Glutamatergic neuron (in vitro differentiated cells): ENCODE results near the gene SMIM36. TPM values are rescaled to one million over a fixed set of nuclear protein-coding genes. Genes with fewer than 3 reads are reported as not detected.
"Not testable (repeated sequence)": the region's sequence is repeated elsewhere in the genome, so short reads cannot be mapped to it uniquely, and the experiment has no call there.

ENCODE experiments used
- DNase-seq: peaks from one replicate; pipeline ENCODE4 v3.0.0; 2022
- H3K27ac Mint-ChIP-seq: one replicate; pipeline ENCODE4 v1.8.0; 2020; ENCODE audit warnings: mild to moderate bottlenecking, mixed read lengths, inconsistent platforms; ENCODE audit not compliant: unreplicated experiment
- H3K27me3 Mint-ChIP-seq: one replicate; pipeline ENCODE4 v1.8.0; 2020; ENCODE audit warnings: mild to moderate bottlenecking, moderate library complexity, mixed read lengths, inconsistent platforms; ENCODE audit not compliant: unreplicated experiment
- H3K36me3 Mint-ChIP-seq: one replicate; pipeline ENCODE4 v1.8.0; 2020; ENCODE audit warnings: mild to moderate bottlenecking, mixed read lengths, inconsistent platforms; ENCODE audit not compliant: unreplicated experiment
- H3K4me1 Mint-ChIP-seq: one replicate; pipeline ENCODE4 v1.8.0; 2020; ENCODE audit warnings: mild to moderate bottlenecking, low read depth, mixed read lengths, inconsistent platforms; ENCODE audit not compliant: unreplicated experiment
- H3K4me3 Mint-ChIP-seq: one replicate; pipeline ENCODE4 v1.8.0; 2020; ENCODE audit warnings: mild to moderate bottlenecking, mixed read lengths, inconsistent platforms; ENCODE audit not compliant: unreplicated experiment
- H3K9me3 Mint-ChIP-seq: one replicate; pipeline ENCODE4 v1.8.0; 2020; ENCODE audit warnings: mild to moderate bottlenecking, moderate library complexity, mixed read lengths, inconsistent platforms; ENCODE audit not compliant: unreplicated experiment
- total RNA-seq: library from RNA; stranded (reverse); fragmentation: NEBNext Ultra II Directional; extraction: Animal tissue kit (Norgen Biotek cat#: 25700); gene quantifications from one replicate; pipeline ENCODE4 v1.2.1, GENCODE V29; 2021; ENCODE audit not compliant: unreplicated experiment
- TF ChIP-seq, protein P1 (sequence below): fragments of 200-600 bp; sonication (generic); IDR thresholded peaks from one replicate; pipeline ENCODE4 v1.5.0; 2021; ENCODE audit not compliant: partially characterized antibody, unreplicated experiment

Gene SMIM36
- total RNA-seq, 1 donor from 2014 or later = not detected

DNA sequence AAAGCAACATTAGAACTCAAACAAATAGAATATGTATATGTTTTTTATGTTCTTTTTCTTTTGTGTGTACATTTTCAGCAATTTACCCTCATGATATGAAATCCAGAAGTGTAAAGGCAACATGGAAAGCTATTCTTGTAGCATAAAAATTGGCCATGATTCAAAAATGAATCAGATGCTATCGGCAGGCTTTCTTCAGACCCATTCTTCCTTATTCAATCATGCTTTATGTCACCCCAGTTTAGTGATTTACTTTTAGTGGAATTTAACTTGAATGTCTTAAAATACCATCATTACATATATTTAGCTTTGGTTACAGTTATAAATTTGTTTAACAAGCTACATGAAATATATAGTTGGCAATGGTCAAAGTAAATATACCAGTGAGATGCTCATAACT lies 21.4 kb upstream of the SMIM36 start:
- H3K27ac Mint-ChIP-seq = no peak overlapping the region
- no peak for DNase-seq
- H3K36me3 Mint-ChIP-seq = no peaks in the 10 kb centered on the region
- no peaks in the 10 kb centered on the region for H3K9me3 Mint-ChIP-seq
- H3K4me1 Mint-ChIP-seq = no peaks in the 10 kb centered on the region
- no peak overlapping the region for H3K4me3 Mint-ChIP-seq
- H3K27me3 Mint-ChIP-seq = no peaks in the 10 kb centered on the region
- TF ChIP-seq, protein P1, sequence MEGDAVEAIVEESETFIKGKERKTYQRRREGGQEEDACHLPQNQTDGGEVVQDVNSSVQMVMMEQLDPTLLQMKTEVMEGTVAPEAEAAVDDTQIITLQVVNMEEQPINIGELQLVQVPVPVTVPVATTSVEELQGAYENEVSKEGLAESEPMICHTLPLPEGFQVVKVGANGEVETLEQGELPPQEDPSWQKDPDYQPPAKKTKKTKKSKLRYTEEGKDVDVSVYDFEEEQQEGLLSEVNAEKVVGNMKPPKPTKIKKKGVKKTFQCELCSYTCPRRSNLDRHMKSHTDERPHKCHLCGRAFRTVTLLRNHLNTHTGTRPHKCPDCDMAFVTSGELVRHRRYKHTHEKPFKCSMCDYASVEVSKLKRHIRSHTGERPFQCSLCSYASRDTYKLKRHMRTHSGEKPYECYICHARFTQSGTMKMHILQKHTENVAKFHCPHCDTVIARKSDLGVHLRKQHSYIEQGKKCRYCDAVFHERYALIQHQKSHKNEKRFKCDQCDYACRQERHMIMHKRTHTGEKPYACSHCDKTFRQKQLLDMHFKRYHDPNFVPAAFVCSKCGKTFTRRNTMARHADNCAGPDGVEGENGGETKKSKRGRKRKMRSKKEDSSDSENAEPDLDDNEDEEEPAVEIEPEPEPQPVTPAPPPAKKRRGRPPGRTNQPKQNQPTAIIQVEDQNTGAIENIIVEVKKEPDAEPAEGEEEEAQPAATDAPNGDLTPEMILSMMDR = no peak

DNA sequence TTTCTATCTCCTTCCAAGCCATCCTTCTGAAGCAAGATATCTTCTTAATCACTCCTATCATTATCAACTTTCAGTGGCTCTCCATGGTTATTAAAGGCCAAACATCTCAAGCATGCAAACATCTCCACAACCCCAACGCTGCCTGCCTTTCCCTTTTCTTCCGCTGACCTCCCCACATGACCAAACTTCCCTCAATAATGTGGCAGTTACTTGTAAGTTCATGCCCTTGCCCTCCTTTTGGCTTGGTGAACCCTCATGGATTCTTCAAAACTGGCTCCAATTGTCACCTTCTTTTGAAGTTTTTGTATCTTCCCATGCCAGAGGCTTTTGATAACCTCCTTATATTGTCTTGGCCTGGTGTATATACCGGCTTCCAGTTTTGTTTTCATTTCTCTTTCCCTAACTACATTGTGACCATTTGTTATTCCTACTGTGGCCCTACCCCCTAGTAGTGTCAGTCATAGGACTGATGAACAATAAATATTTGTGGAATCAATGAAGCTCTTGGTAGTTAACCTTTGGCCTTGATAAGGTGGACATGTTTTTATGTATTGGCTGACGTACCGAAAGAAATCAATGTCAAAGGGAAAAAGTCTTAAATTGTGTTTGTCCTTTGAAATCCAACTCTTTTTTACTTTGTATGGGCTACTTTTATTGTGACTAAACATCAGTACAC lies 19.9 kb upstream of the SMIM36 start:
- no peak for DNase-seq
- no peaks in the 10 kb centered on the region for H3K27me3 Mint-ChIP-seq
- no peak overlapping the region for H3K4me3 Mint-ChIP-seq
- H3K4me1 Mint-ChIP-seq = no peaks in the 10 kb centered on the region
- H3K27ac Mint-ChIP-seq = no peak overlapping the region
- TF ChIP-seq, protein P1 = no peak
- no peaks in the 10 kb centered on the region for H3K9me3 Mint-ChIP-seq
- H3K36me3 Mint-ChIP-seq = no peaks in the 10 kb centered on the region

DNA sequence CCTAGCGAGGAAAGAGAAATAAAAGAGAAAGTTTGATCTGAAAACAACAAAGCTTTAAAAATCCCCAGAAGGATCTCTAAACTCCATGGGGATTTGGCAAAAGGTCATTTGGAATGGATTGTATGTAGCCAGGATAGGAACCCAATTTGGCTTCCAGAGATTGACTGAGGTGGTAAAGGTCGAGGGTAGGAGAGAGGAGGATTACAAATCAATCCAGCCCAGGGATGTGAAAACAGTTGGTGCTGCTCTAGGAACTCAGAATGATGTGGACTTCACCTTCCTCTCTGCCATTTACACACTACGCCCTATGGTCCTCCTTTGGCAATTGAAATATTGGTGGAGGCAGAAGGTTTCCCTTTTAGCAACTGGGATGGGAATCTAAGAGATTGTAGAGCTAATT lies 18.8 kb upstream of the SMIM36 start:
- Mint-ChIP-seq H3K4me3 (no peak overlapping the region), H3K36me3 (no peaks in the 10 kb centered on the region), H3K9me3 (no peaks in the 10 kb centered on the region), H3K27me3 (no peaks in the 10 kb centered on the region), H3K27ac (no peak overlapping the region), H3K4me1 (no peaks in the 10 kb centered on the region)
- no peak for DNase-seq
- TF ChIP-seq, protein P1 = no peak

DNA sequence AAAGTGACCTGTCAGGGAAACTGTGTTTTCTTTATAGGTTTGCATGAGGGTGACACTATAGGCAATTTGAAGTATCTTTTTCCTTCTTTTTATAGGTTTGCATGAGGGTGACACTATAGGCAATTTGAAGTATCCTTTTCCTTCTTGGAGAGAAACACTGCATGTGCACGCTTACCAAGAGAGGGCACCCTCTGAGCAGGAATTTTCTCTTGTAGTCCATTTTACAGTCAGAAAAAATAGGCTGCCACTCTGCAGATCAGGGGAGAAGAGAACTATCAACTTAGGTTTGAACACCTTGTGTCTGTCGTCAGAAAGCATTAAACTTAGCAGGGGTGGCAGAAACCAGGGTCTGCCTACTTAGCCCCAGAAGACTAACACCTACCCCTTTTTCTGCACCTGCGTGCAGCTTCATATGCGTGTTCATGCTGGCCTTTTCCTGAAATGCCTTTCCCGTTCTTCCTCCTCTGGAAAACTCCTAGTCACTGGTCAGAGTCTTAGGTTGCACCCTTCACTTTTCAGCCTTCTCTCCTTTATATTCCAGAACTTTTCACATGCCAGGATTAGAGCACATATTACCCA lies 16.4 kb upstream of the SMIM36 start:
- no peaks in the 10 kb centered on the region for H3K4me1 Mint-ChIP-seq
- TF ChIP-seq, protein P1 = no peak
- H3K9me3 Mint-ChIP-seq = peaks cover 1% of the 10 kb centered on the region
- H3K36me3 Mint-ChIP-seq = no peaks in the 10 kb centered on the region
- peak; percentile 27 for DNase-seq
- no peak overlapping the region for H3K27ac Mint-ChIP-seq
- H3K27me3 Mint-ChIP-seq = peaks cover 2% of the 10 kb centered on the region
- H3K4me3 Mint-ChIP-seq = no peak overlapping the region

DNA sequence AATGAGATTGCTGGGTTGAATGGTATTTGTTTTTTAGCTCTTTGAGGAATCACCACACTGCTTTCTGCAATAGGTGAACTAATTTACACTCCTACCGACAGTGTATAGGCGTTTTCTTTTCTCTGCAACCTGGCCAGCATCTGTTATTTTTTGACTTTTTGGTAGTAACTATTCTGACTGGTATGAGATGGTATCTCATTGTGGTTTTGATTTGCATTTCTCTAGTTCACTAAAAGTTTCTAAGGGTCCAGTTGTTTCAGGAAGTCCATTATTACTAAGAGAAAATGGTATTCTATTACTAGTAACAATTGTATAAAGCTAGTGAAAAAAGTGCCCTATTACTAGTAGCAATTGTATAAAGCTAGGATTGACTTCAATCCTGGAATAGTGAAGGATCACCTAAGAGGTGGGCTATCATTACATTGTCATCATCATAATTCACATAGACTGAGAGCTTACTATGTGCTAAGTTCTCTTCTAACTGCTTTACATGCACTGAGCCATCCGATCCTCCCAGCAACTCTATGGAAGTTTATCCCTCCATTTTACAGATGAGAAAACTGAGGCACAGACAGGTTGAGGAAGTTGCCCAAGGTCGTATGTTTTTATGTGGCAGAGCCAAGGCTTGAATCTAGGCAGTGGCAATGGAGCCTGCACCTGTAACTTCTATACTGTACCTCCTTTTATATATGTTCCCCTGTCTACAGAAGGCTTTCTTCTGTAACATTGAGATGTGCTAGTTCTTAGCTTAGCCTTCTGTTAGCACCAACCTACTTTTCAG lies 13.4 kb upstream of the SMIM36 start:
- Mint-ChIP-seq H3K27ac (no peak overlapping the region), H3K9me3 (peaks cover 1% of the 10 kb centered on the region), H3K36me3 (no peaks in the 10 kb centered on the region), H3K27me3 (peaks cover 4% of the 10 kb centered on the region), H3K4me3 (no peak overlapping the region), H3K4me1 (no peaks in the 10 kb centered on the region)
- TF ChIP-seq, protein P1 = no peak
- no peak for DNase-seq

DNA sequence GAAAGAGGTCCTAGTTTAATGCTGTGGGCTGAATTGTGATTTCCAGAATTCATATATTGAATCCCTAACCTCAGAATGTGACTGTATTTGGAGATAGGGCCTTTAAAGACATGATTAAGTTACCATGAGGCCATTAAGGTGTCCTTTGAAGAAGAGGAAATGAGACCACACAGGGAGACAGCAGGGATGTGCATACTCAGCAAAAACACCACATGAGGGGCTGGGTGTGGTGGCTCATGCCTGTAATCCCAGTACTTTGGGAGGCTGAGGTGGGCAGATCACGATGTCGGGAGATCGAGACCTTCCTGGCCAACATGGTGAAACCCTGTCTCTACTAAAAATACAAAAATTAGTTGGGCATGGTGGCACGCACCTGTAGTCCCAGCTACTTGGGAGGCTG lies 11.8 kb upstream of the SMIM36 start:
- H3K27ac Mint-ChIP-seq, H3K27me3 Mint-ChIP-seq, H3K9me3 Mint-ChIP-seq, DNase-seq, H3K4me3 Mint-ChIP-seq, H3K36me3 Mint-ChIP-seq, H3K4me1 Mint-ChIP-seq: not testable (repeated sequence)
